T-helper 1 cell treated with Interleukin-12 subunit alpha and Interleukin-12 subunit beta and Interleukin-4 antibody, amounts not matched to agents 30 μg/mL and 1 μg/mL, for 36 hours (primary cell): ENCODE data around the gene STX1B.
"Not testable (repeated sequence)": the region's sequence is repeated elsewhere in the genome, so short reads cannot be mapped to it uniquely, and the experiment has no call there.

ENCODE experiments used
- H3K27ac Mint-ChIP-seq: one replicate; pipeline ENCODE4 v1.8.0; 2021; ENCODE audit warnings: mild to moderate bottlenecking, mixed read lengths
- H3K27me3 Mint-ChIP-seq: one replicate; pipeline ENCODE4 v1.8.0; 2021; ENCODE audit warnings: low read depth, mixed read lengths
- H3K36me3 Mint-ChIP-seq: one replicate; pipeline ENCODE4 v1.8.0; 2021; ENCODE audit warnings: low read depth, mixed read lengths
- H3K4me1 Mint-ChIP-seq: one replicate; pipeline ENCODE4 v1.8.0; 2021; ENCODE audit warnings: low read depth, mixed read lengths
- H3K4me3 Mint-ChIP-seq: one replicate; pipeline ENCODE4 v1.8.0; 2021; ENCODE audit warnings: mild to moderate bottlenecking, moderate library complexity, mixed read lengths
- H3K9me3 Mint-ChIP-seq: one replicate; pipeline ENCODE4 v1.8.0; 2021; ENCODE audit warnings: mixed read lengths

Gene STX1B

GRCh38 chr16:30949650-30950515 is 60.6 kb downstream of the STX1B start:
- Mint-ChIP-seq H3K4me1 (peaks cover 18% of the 10 kb centered on the region), H3K9me3 (no peaks in the 10 kb centered on the region), H3K36me3 (peaks cover 4% of the 10 kb centered on the region), H3K27me3 (no peaks in the 10 kb centered on the region), H3K27ac (peak overlapping the region; percentile 64), H3K4me3 (peak overlapping the region; percentile 91)

DNA sequence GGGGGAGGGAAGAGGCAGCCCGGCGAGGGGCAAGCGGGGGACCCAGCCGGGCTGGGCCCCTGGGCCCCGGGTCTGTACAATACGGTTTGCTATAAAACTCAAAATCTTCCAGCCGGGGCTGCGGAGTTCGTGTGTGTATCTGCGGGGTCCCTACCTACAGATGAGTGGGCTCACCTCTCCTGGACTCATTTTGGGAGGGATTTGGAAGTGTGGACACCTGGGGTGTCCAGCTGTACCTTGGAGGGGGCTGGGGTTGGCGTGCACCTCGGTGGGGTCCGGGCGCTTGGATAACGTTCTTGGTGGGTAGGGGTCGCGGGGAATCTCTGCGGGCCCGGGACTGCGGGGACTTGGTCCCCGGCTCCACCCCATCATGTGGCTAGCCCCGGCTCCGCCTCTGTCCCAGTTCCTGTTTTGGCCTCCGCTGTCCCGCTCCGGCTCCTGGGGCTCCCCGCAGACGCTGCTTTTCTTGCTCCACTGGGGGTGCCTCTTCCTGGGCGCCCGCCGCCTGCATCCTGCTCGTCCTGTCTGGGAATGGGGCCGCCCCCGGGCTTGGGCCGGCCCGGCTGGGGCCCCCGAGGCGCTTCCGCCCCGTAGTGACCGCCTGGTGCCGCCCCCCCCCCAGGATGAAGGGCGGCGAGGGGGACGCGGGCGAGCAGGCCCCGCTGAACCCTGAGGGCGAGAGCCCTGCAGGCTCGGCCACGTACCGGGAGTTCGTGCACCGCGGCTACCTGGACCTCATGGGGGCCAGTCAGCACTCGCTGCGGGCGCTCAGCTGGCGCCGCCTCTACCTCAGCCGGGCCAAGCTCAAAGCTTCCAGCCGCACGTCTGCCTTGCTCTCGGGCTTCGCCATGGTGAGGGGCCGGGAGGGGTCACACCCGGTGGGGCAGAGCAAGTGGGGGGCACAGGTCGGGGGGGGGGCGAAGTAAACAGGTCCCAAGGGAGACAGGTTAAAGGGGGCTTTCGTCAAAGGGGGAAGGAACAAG is 61.5 kb downstream of the STX1B start, which contains the start of gene ORAI3:
Gene ORAI3 (plus strand): TSS at position 402 of the 983 bp plus-strand sequence. CDS start 222 bp downstream, at position 624.
- Mint-ChIP-seq H3K27me3 (no peaks in the 10 kb centered on the region), H3K4me1 (peaks cover 18% of the 10 kb centered on the region), H3K36me3 (peaks cover 10% of the 10 kb centered on the region), H3K9me3 (no peaks in the 10 kb centered on the region), H3K4me3 (peak within 1 kb of the TSS; percentile 91), H3K27ac (peak within 1 kb of the TSS; percentile 64)

DNA sequence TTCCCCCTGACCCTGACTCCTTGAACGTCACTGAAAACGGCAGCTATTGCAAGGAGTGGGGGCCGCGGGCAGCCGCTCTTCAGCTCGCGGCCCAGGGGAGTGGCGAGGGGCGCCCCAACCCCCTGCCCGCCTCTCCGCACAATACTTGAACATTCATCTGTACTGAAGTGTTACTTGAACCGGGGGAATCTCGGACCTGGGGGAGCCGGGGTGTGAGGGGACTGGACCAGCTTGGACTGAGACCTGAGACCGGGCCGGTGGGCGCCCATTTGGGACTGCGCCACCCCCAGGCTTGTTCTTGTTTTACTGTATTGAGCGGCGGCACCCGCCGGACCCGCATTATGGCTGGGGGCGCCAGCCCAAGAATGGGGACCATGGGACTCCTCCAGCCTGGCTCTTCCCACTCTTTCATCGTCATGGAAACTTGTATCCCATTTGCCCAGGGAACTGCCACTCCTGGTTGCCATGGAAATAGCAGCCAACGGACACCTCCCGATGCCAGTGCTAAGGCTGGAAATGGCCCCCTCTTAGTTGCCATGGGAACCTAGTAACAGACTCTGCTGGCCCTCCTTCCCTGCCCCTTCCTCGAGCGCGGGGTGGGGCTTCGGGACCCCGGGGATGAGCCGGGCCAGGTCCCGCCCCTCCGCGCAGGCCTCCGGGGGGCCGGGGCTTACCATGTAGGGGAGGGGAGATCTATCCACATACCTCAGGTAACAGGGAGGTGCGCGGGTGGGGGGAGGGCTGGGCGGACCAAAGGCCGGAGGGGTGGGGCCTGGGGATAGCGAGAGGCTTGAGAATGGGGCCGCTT is 62.4 kb downstream of the STX1B start:
- no peak overlapping the region for H3K4me3 Mint-ChIP-seq
- no peaks in the 10 kb centered on the region for H3K9me3 Mint-ChIP-seq
- no peak overlapping the region for H3K27ac Mint-ChIP-seq
- no peaks in the 10 kb centered on the region for H3K27me3 Mint-ChIP-seq
- peaks cover 13% of the 10 kb centered on the region for H3K36me3 Mint-ChIP-seq
- peaks cover 12% of the 10 kb centered on the region for H3K4me1 Mint-ChIP-seq

- Mint-ChIP-seq H3K27me3 (no peaks in the 10 kb centered on the region), H3K27ac (no peak overlapping the region), H3K9me3 (no peaks in the 10 kb centered on the region), H3K4me3 (no peak overlapping the region), H3K36me3 (peaks cover 13% of the 10 kb centered on the region), H3K4me1 (peaks cover 16% of the 10 kb centered on the region)
Measured at GRCh38 chr16:30947541-30947858, 62.9 kb downstream of the STX1B start.

DNA sequence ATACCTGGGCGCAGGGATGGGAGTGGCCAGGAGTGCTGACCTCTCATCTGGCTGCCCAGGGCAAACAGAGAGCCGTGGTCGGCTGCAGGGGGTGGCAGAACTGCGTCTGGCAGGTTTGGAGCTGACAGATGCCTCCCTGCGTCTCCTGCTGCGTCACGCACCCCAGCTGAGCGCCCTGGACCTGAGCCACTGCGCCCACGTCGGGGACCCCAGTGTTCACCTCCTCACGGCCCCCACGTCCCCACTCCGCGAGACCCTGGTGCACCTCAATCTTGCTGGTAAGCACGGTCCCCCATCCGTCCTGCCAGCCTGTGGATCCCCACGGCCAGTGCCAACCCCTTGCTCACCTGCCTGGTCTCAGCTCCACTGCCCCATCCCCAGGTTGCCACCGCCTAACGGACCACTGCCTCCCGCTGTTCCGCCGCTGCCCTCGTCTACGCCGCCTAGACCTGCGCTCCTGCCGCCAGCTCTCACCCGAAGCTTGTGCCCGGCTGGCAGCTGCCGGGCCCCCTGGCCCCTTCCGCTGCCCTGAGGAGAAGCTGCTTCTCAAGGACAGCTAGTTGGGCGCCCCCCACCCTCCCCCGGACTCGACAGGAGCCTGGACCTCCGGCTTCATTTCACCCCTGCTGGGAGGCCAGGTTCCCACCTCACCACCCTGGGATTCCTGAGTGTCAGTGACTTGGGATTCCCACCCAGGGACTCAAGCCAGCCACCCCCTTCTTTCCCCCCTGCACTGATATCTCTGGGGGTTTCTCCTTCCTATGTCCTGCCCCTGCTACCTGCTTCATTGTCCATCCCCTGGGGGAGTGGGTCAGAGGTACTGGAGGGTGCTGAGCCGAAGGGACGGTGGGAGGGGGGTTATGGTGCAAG is 63.5 kb downstream of the STX1B start:
- Mint-ChIP-seq H3K9me3 (no peaks in the 10 kb centered on the region), H3K4me1 (peaks cover 20% of the 10 kb centered on the region), H3K36me3 (peaks cover 13% of the 10 kb centered on the region), H3K27me3 (no peaks in the 10 kb centered on the region), H3K4me3 (peak overlapping the region; percentile 26), H3K27ac (no peak overlapping the region)

DNA sequence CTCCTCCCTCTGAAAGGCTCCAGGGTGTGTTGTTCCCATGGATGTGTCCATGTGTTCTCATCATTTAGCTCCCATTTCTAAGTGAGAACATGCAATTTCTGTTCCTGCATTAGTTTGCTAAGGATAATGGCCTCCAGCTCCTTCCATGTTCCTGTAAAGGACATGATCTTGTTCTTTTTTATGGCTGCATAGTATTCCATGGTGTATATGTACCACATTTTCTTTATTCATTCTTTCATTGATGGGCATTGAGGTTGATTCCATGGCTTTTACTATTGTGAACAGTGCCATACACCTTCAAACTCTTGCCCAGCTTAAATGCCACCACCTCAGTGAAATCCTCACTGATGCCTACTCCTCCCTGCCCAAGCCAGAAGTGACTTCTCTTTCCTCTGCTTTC is 66.1 kb downstream of the STX1B start:
- H3K4me1 Mint-ChIP-seq = peaks cover 20% of the 10 kb centered on the region

GRCh38 chr16:30942426-30942806 is 68.0 kb downstream of the STX1B start:
- Mint-ChIP-seq H3K4me1 (peaks cover 24% of the 10 kb centered on the region), H3K36me3 (peaks cover 15% of the 10 kb centered on the region), H3K4me3 (peak overlapping the region; percentile 18), H3K9me3 (no peaks in the 10 kb centered on the region), H3K27me3 (no peaks in the 10 kb centered on the region), H3K27ac (peak overlapping the region; percentile 23)

More for the DNA sequence above, 66.1 kb downstream of the STX1B start:
- Mint-ChIP-seq H3K4me3 (no peak overlapping the region), H3K27me3 (no peaks in the 10 kb centered on the region), H3K9me3 (no peaks in the 10 kb centered on the region), H3K27ac (no peak overlapping the region), H3K36me3 (peaks cover 11% of the 10 kb centered on the region)

GRCh38 chr16:30941600-30942425 is 68.6 kb downstream of the STX1B start:
- Mint-ChIP-seq H3K4me1 (peaks cover 24% of the 10 kb centered on the region), H3K36me3 (peaks cover 15% of the 10 kb centered on the region), H3K27ac (peak overlapping the region; percentile 55), H3K4me3 (peak overlapping the region; percentile 36), H3K27me3 (no peaks in the 10 kb centered on the region), H3K9me3 (no peaks in the 10 kb centered on the region)

DNA sequence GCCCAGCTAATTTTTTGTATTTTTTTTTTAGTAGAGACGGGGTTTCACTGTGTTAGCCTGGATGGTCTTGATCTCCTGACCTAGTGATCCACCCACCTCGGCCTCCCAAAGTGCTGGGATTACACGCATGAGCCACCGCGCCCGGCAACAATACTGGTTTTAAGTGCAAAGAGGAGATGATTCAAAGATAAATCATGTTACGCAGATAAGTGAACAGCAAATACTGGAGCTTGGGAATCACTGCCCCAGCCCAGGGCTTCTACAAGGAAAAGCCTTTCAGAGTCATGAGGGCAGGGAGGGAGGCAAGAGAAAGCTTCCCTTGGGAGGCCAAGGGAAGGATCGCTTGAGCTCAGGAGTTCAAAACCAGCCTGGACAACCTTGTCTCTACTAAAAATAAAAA is 70.9 kb downstream of the STX1B start:
- H3K4me3 Mint-ChIP-seq, H3K9me3 Mint-ChIP-seq, H3K27ac Mint-ChIP-seq, H3K27me3 Mint-ChIP-seq: not testable (repeated sequence)
- H3K36me3 Mint-ChIP-seq = peaks cover 17% of the 10 kb centered on the region
- peaks cover 29% of the 10 kb centered on the region for H3K4me1 Mint-ChIP-seq
